Glomerular visceral epithelial cell (primary cell): ENCODE measurements around the gene CLDN10.
A peak's percentile ranks its signal among the peaks of the same experiment; 100 is the strongest.

Source experiments
- DNase-seq: peaks from one replicate; pipeline ENCODE4 v3.0.0-alpha.2; 2016; ENCODE audit errors: extremely low spot score

CLDN10 gene

DNA sequence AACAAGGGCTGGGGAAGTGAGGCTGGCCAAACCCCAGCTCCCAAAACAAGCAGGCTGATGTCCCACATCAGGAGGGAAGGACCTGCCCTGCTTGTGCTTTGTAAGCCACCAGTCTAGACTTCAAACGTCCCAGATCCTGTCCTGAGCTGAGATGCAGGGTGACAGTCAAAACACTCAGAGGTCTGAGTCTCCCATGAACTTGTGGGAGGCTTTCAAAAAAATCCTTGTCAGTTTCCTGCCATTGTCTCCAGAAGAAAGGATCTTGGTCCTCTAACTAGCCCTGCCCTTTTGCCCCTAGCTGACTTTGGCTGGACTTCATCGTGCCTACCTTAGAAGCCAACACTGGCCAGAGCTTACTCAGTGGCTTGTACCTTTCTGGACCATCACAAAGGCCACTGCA is 48.7 kb downstream of the CLDN10 start:
- DNase-seq, result no peak

DNA sequence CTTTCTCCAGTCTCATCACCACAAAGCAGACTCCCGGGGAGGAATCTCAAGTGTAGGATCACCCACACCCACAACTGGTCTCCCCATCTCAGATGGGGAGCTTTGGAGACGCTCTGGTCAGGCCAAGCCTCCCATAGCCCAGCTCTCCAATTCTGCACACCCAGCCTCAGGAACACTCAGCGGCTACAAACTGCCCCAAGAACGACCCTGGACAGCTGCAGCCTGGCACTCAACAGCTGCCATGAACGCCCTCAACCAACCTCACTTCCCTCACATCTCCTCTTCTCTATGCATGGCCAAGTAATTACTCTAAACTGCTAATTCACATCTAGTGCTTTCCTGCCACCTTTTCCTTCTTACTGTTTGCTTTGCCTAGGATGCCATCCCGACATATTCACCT is 49.4 kb downstream of the CLDN10 start:
- no peak for DNase-seq

GRCh38 chr13:95603887-95604555 is 51.5 kb downstream of the CLDN10 start:
- peak; percentile 74 for DNase-seq

DNA sequence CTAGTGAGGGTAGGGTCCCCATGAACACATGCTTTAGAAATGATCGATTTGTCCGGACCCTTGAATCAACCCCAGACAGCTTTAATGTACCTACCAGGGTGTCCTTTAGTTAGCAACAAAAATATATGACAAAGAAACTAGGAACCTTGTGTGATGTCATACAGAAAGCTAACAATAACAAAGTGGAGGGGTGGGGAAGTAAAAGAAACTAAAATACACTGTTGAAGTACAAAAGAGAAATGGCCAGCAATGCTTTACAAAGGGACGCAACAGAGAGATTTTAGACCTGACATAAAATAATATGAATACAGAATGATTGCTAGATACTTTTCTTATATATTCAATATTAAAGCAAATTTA is 52.0 kb downstream of the CLDN10 start:
- no peak for DNase-seq

GRCh38 chr13:95605448-95606125 is 53.1 kb downstream of the CLDN10 start:
- DNase-seq, result no peak

GRCh38 chr13:95607366-95607765 is 54.8 kb downstream of the CLDN10 start:
- DNase-seq, result peak; percentile 55

- no peak for DNase-seq
Measured at GRCh38 chr13:95608640-95609323, 56.3 kb downstream of the CLDN10 start.

DNA sequence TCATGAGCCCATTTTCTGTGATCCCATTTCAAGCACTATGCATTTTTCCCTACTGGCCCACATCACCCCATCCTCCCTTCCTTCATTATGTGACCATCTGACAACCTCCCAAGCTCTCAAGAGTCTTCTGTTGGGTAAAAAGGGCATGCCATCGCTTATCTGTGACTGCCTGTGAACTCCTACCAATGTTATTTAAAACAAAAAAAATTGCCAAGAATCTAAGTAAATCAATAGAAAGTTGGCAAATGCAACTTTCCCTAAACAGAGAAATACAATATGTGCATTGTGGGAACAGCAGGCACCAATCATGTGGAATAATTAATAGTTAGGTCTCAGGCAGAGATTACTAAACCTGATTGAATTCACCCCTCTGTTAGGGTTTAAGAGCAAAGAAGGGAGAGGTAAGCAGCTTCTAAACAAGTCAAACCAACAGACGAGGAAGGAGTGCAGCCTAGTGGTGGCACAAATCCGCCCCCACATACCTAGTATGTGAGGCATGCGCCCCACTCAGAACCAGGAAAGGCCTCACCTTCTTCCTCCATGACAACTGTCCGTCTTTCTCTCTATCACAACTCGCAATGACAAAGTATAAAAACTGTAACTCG is 62.2 kb downstream of the CLDN10 start:
- DNase-seq, result no peak

DNA sequence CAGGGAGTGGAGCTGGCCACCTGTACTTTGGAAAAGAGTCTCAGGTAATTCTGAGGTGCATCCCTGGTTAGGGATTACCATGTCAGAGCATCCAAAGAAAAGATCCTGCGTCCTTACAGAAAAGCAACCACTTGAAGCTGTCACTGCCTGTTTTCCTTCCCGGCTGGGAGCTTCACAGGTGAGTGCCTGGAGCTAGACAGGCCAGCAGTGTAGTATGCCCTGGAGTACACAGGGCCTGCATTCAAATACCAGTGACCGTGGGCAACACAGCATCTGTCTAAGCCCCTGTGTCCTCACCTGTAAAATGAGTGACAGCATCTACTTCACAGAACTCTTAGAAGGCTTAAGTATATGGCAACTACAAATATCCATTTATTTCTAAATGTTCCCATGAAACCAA is 63.0 kb downstream of the CLDN10 start:
- no peak for DNase-seq

DNA sequence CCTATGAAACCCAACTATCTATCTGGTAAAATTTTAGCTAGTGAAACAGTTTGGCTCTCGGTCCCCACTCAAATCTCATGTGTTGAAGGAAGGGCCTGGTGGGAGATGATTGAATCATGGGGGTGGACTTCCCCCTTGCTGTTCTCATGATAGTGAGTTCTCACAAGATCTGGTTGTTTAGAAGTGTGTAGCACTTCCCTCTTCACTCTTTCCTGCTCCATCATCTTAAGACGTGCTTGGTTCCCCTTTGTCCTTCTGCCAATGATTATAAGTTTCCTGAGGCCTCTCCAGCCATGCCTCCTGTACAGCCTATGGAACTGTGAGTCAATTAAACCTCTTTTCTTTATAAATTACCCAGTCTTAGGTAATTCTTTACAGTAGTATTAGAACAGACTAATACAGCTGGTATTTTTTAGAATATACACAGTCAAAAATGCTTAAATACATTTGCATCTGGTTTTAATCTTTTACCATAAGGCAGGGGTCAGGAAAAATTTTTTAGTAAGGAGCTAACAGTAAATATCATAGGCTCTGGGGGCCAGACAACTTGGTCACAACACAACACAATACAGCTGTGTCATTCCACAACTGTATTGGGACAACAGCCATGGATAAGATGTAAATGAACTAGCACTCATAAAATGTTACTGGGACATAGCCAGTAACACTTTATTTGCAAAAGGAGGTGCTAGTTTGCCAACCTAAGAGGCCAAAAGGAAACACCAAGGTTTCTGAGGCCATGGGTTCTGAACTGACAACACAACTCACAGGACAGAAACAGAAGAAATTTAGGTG is 67.7 kb downstream of the CLDN10 start:
- DNase-seq, result no peak

DNA sequence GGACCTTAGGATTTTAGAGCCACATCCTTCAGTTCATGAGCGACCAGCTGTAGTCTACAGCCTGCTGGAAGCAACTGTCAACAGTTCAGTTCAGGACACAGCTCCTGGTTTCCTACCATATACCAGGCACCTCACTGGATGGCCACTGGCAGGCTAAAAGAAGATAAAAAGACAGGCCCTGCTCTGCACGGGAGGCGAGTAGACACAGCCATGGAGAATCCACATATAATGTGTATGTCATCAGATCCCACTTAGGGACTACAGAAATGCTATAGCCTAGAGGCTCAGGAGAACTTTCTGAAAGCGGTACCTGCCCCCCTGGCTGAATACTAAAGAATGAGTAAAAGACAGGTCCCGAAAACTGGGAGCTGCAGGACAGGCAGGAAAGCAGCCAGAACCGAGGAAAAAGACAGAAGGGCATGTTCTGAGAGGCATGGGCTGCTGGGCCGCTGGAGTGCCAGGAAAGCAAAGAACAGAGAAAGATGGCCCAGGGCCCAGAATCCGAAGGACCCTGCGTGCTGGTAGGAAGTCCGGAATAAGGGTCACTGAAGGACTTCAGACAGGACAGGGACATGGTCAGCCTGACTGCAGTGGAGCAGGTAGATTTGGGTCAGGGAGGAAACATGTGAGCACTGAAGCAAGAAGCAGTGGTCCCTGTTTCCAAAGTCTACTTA is 68.4 kb downstream of the CLDN10 start:
- DNase-seq, result no peak

DNA sequence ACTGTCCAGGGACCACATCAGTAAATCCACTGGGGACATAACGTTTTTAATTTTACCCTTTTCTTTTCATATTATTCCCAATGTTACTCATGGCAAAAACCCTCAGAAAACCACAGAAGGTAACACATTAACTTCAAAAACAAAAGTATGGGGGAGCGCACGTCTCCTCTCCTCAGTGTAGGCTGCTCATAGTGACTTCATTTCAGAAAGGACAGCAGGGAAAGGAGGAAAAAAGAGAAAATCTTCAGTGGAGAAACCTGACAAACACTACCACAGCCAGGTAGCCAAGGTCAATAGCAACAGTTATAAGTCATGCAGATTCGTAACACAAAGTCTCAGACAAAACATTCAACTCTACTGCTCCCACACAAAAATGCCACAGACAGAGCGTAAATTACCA is 70.6 kb downstream of the CLDN10 start:
- DNase-seq, result peak; percentile 65

- peak; percentile 67 for DNase-seq
Measured at GRCh38 chr13:95624020-95624419, 71.5 kb downstream of the CLDN10 start.

GRCh38 chr13:95626768-95627167 is 74.2 kb downstream of the CLDN10 start:
- DNase-seq, result no peak

DNA sequence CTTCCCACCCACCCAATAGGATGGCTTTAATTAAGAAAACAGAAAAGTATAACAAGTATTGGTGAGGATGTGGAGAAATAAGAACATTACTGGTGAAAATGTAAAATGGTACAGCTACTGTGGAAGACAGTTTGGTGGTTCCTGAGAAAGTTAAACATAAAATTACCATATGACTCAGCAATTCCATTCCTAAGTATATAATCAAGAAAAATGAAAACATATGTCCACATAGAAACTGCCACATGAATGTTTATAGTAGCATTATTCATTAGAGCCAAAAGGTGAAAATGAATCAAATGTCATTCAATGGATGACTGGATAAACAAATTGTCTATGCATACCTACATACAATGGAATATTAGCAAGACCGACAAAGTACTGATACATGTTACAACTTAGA is 75.1 kb downstream of the CLDN10 start:
- no peak for DNase-seq

DNA sequence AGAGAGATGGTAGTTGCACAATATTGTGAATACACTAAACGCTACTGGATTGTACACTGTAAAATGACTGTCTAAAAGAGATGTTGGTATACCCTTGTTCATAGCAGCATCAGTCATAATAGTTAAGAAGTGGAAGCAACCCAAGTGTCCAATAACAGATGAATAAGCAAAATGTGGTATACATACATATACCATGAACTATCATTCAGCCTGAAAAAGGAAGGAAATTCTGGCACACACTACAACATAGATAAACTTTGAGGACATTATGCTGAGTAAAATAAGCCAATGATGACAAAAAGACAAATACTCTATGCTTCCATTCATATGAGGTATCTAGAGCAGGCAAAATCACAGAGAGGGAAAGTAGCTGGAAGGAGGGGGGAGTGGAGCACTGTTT is 76.0 kb downstream of the CLDN10 start:
- DNase-seq, result no peak

- DNase-seq, result no peak
Measured at GRCh38 chr13:95629071-95629470, 76.6 kb downstream of the CLDN10 start.
